Left hindlimb (tissue), 1 donor: ENCODE data around the gene IP6K1.

Experiments
- DNase-seq: peaks from one replicate; pipeline ENCODE4 v3.0.0-alpha.2; 2018

Gene IP6K1

GRCh38 chr3:49722896-49723295 is 63.4 kb downstream of the IP6K1 start:
- DNase-seq: peak; percentile 35

- DNase-seq: peak; percentile 37
Measured at GRCh38 chr3:49721896-49722781, 64.2 kb downstream of the IP6K1 start.

- peak; percentile 38 for DNase-seq
Measured at GRCh38 chr3:49721596-49721895, 64.8 kb downstream of the IP6K1 start.

GRCh38 chr3:49720855-49721595 is 65.3 kb downstream of the IP6K1 start:
- DNase-seq: peak; percentile 29

GRCh38 chr3:49719214-49719884 is 67.0 kb downstream of the IP6K1 start, which contains the start of gene AMIGO3:
AMIGO3 (minus strand) TSS chr3:49719684; CDS start chr3:49719465, 219 bp downstream.
- peak; percentile 94 for DNase-seq

GRCh38 chr3:49718858-49719213 is 67.5 kb downstream of the IP6K1 start:
- peak; percentile 42 for DNase-seq

GRCh38 chr3:49717959-49718857 is 68.1 kb downstream of the IP6K1 start:
- peak; percentile 30 for DNase-seq

- peak; percentile 21 for DNase-seq
Measured at GRCh38 chr3:49717211-49717958, 69.0 kb downstream of the IP6K1 start.

- DNase-seq: peak; percentile 31
Measured at GRCh38 chr3:49716691-49717210, 69.6 kb downstream of the IP6K1 start.

GRCh38 chr3:49716169-49716568 is 70.2 kb downstream of the IP6K1 start:
- peak; percentile 26 for DNase-seq

GRCh38 chr3:49715611-49716121 is 70.7 kb downstream of the IP6K1 start:
- DNase-seq: peak; percentile 16

GRCh38 chr3:49714728-49715550 is 71.4 kb downstream of the IP6K1 start:
- DNase-seq: no peak

GRCh38 chr3:49713336-49714105 is 72.8 kb downstream of the IP6K1 start:
- DNase-seq: no peak

- peak; percentile 18 for DNase-seq
Measured at GRCh38 chr3:49712631-49713317, 73.6 kb downstream of the IP6K1 start.

GRCh38 chr3:49712166-49712565 is 74.2 kb downstream of the IP6K1 start:
- DNase-seq: peak; percentile 22

- DNase-seq: peak; percentile 24
Measured at GRCh38 chr3:49711489-49711888, 74.9 kb downstream of the IP6K1 start.

- DNase-seq: no peak
Measured at GRCh38 chr3:49709852-49710251, 76.5 kb downstream of the IP6K1 start.

- peak; percentile 19 for DNase-seq
Measured at GRCh38 chr3:49707113-49707480, 79.2 kb downstream of the IP6K1 start.
